ENCODE results near the gene HTR6.

Gene HTR6

GRCh38 chr1:19728413-19729145 lies 63.9 kb downstream of the HTR6 start:
- no peak for DNase-seq

- DNase-seq, result no peak
Measured at GRCh38 chr1:19730232-19730631, 65.6 kb downstream of the HTR6 start.
